HuH-7.5 (cell line): ENCODE measurements around the gene ITGAD.

Source experiments
- DNase-seq: peaks from one replicate; pipeline ENCODE4 v3.0.0; 2011; ENCODE audit warnings: low spot score

The ITGAD gene

GRCh38 chr16:31475946-31476302 lies 82.8 kb downstream of the ITGAD start:
- no peak for DNase-seq
